ENCODE data around the gene CCDC9B.

The CCDC9B gene

DNA sequence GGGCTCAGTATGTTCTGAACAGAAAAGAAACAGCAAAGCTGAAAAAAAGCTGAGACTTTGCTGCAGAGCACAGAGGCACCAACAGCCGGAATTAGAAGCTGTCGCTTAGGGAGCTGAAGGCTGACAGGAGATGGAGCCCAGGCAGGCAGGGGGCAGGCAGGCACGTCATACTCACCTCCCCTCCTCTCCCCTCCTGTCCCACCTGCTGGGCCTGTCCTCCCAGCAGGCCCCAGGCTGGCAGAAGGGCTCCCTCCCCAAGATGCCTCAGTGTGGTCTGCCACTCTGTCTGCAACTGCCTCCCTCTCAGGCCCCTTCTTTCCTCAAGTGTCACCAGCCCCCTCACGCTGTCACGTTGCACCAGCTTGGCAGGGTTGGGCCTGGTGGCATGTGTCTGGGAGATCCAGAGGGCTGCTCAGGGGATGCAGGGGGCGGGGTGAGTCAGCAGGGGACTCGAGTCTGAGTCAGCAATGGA lies 54.6 kb downstream of the CCDC9B start:
- DNase-seq: no peak

DNA sequence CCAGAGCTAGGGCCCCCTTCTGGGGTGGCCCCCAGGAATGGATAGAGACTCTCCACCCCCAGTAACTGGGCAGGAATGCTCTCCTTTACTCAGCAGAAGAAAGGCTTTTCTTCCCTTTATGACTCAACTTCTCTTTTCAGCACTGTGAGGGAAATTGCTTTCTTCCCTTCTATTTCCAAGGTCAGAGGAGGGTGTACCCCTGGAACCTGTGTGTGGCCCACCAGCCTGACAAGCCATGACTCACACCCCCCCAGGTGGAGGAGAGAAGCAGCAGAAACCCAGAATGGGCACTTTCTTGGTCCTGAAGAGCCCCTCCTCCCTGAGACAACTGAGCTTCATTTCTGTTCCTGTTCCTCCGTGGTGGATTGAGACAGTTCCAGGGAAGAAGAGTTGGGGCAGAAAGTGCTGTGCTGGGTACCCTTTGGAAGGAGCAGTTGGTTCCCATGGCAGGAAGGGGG lies 55.2 kb downstream of the CCDC9B start:
- no peak for DNase-seq

DNA sequence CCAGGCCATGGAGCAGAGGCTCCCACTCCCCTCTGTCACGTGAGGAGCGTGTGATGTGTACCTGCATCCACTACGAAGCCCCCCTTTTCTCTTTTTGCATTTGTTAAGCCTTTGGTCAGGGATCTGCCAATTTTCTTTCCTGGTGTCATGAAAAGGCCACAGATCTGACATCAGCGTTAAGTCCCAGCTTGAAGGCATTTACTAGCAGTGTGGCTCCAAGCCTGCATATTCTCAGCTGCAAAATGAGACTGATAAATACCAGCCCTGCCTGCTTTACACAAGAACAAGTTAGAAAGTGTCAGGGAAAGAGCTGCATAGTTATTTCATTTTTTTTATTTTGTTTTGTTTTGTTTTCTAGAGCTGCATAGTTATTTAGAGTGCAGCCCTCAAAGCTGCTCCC lies 55.6 kb downstream of the CCDC9B start:
- DNase-seq: no peak

DNA sequence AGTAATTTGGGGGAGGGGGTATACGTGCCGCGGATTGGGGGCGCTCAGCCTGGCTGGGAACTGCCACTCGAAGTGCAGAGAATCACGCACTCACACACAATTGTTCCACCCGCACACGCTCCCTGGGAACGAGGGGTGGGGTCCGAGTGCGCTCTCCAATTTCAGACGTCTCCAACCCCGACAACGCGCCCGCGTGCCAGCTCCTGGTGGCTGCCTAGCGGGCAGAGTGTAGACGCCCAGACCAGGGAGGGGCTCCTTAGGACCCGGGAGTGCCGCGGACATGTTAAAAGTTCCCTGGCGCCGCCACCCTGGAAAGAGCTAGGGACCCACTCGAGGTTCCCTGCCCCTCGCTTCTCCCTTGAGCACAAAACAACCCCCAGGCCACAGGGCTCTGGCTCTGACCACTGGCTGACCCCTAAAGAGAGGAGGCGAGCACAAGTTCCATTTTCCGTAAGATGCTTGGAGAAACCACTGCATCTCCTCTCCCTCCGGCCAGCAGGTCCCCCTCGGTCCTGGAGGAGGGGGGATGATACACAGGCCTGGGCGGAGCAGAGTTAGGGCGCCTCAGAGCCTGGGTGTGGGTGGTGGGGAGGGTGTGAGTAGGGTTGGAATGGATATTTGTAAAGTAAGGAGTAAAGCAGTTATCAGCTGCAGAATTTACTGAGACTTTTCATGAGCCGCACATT lies 57.0 kb downstream of the CCDC9B start:
- DNase-seq: no peak

DNA sequence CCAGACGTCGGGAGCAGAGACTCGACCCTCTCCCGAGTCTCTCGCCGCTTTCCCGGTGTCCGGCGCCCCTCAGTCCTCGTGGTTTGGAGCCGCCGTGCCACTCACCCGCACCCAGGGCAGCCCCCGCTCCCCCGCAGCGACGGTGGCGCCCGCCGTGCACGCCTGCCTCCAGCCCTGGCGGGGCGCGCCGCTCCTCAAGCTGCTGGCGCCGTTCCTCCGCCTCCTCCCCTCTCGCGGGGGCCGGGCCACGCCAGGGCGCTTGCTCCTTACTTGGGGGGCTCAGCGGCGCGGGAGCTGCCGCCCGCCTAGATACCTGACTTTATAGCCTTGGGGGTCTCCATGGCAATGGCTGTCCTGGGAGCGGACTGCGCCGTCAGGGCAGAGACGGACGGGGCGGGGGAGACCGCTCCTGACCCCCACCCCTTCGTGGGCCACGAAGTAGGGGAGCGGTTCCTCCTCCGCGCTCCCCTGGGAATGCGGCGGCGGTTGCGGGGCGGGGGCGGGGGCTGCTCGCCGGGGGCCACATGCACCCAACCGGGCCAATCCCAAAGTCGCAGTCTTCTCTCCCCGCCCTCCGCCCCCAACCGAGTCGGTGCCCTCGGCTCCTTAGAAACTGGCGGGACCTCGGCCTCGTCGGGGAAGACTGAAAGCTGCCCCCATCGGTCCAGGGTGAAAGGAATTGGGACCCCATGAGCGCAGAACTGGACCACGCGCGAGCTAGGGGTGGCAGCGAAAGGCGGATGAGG lies 57.7 kb downstream of the CCDC9B start, which contains the start of gene ANKRD63:
TSS of gene ANKRD63 (minus strand) at position 196 of the 746 bp plus-strand sequence. CDS start 478 bp downstream, outside the sequence.
- DNase-seq: no peak

DNA sequence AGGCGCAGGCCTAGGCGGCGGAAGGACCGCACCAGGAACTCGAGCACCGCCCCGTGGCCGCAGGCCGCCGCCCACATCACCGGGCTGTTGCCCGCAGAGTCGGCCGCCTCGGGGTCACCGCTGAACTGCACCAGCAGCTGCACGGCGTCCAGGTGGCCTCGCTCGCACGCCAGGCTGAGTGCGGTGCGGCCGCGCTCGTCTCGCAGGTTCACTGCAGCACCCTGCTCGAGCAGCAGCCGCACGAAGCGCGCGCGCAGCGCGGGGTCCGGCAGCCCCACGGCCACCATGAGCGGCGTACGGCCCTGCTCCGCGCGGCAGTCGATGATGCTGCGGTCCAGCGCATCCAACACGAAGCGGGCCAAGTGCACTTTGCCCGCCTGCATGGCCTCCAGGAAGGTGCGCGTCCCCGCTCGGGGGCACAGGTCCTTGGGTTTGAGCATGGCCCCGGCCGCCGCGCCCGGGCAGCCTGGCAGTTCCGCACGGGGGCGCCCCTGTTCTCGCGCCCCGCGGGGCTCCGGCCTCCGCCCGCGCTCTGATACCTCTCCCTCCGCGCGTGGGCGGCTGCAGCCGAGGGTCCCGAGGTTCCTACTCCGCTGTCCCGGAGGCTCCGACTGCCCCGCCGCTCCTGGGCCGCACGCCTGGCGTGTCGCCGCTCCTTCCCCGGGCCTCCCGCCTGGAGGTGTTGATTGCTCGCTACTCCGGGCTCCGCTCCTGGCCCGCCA lies 58.4 kb downstream of the CCDC9B start:
- DNase-seq: no peak

DNA sequence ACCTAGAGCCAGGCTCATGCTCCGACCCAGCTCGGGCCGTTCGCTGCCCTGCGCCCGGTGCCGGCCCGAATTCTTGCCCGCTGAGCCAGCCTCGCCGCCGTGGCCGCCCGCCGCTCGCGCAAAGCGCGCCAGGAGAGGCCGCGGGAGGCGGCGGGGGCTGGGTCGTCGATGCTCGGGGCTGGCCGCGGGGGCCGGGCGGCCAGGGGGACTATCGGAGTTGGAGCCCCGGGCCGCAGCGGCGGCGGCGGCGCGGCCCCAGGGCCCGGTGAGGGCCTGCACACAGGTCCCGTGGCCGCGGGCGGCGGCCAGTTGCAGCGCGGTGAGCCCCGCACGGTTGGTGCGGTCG lies 59.0 kb downstream of the CCDC9B start:
- DNase-seq: no peak
